Activated CD8-positive, alpha-beta T cell treated with anti-CD3 and anti-CD28 coated beads for 36 hours (primary cell): Measurements from ENCODE around the gene DEF6. TPM values are rescaled to one million over a fixed set of nuclear protein-coding genes. Genes with fewer than 3 reads are reported as not detected.

ENCODE experiments used
- ATAC-seq: fragments of 200-7000 bp; cut with Tn5 transposase; one replicate; pipeline ENCODE4 v1.10.0; 2021; ENCODE audit warnings: mild to moderate bottlenecking, moderate library complexity
- CTCF ChIA-PET: fragments of 350-600 bp; sonication (Branson Sonifier 250); formaldehyde crosslinking; loops from one replicate; lab custom pipeline; 2021; ENCODE audit warnings: antibody characterized with exemption; lab: Charles Lee
- POLR2A ChIA-PET: fragments of 350-600 bp; sonication (Branson Sonifier 250); formaldehyde crosslinking; loops from one replicate; lab custom pipeline; 2021; ENCODE audit warnings: antibody characterized with exemption; lab: Charles Lee
- DNase-seq: peaks from one replicate; pipeline ENCODE4 v3.0.0-alpha.2; 2020
- H3K27ac Mint-ChIP-seq: one replicate; pipeline ENCODE4 v1.8.0; 2021; ENCODE audit warnings: mild to moderate bottlenecking, mixed read lengths
- H3K27me3 Mint-ChIP-seq: one replicate; pipeline ENCODE4 v1.8.0; 2021; ENCODE audit warnings: mixed read lengths
- H3K36me3 Mint-ChIP-seq: one replicate; pipeline ENCODE4 v1.8.0; 2021; ENCODE audit warnings: low read depth, mixed read lengths
- H3K4me1 Mint-ChIP-seq: one replicate; pipeline ENCODE4 v1.8.0; 2021; ENCODE audit warnings: low read depth, mixed read lengths
- H3K4me3 Mint-ChIP-seq: one replicate; pipeline ENCODE4 v1.8.0; 2021; ENCODE audit warnings: mild to moderate bottlenecking, moderate library complexity, mixed read lengths
- H3K9me3 Mint-ChIP-seq: one replicate; pipeline ENCODE4 v1.8.0; 2021; ENCODE audit warnings: mixed read lengths
- CTCF ChIP-seq: fragments of 200-600 bp; IDR thresholded peaks from one replicate; pipeline ENCODE4 v1.8.0; 2022; ENCODE audit warnings: antibody characterized with exemption, mild to moderate bottlenecking
- intact Hi-C: fragments of 100-400 bp; cut with micrococcal nuclease; formaldehyde crosslinking; loops from one replicate; pipeline ENCODE4 v1.10.0; 2022
- total RNA-seq, 2 experiments: library from RNA; stranded (reverse); gene quantifications; one replicate each; pipeline ENCODE4 v1.2.3, GENCODE V29; 2021

DEF6 gene
- total RNA-seq, 2 experiments from 2014 or later, result 97.1 to 99.1 TPM

DNA sequence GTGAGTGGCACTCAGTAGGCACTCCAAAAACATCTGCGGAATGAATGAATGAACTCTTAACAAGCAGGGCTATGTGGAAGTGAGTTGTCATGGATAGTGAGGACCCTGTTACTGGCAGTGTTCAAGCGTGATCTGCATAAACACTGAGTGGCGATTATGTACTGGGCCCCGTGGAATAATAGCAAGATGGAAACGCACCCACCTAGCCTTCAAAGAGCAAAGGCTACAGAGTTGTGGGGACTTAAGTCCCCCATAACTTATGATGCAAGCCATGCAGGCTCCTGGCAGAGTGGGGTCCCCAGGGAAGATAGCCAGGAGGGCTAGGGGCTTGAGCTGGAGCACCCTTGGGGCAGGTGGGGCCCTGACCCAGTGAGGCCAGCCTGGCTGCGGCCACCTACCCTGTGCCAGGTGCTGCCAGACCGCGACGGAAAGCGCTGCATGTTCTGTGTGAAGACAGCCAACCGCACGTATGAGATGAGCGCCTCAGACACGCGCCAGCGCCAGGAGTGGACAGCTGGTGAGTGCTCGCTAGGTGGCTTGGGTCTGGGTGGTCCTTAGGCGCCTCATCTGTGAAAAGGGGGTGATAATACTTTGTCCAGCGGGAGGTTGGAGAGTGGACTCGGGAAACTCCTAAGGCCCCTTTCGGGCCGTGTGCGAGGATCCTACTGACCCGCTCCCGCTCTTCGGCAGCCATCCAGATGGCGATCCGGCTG lies 20.0 kb downstream of the DEF6 start:
- Mint-ChIP-seq H3K4me1 (peaks cover 42% of the 10 kb centered on the region), H3K27ac (peak overlapping the region; percentile 43), H3K4me3 (no peak overlapping the region), H3K27me3 (no peaks in the 10 kb centered on the region), H3K36me3 (peaks cover 73% of the 10 kb centered on the region), H3K9me3 (no peaks in the 10 kb centered on the region)
- DNase-seq (no peak), ATAC-seq (no peak)
- intact Hi-C loops, result no loop called here
- POLR2A ChIA-PET, result interaction anchor here (0.9 kb wide), 1 partner anchor 15 kb away, joined by 3 read pairs; no protein-coding TSS in a partner anchor
- CTCF ChIA-PET, result interaction anchor here (1.5 to 16.8 kb wide), 3 partner anchors 11 to 19 kb away, joined by 5 to 241 read pairs (median 11); partner anchors contain the start of gene DEF6
- no peak for TF ChIP-seq CTCF

DNA sequence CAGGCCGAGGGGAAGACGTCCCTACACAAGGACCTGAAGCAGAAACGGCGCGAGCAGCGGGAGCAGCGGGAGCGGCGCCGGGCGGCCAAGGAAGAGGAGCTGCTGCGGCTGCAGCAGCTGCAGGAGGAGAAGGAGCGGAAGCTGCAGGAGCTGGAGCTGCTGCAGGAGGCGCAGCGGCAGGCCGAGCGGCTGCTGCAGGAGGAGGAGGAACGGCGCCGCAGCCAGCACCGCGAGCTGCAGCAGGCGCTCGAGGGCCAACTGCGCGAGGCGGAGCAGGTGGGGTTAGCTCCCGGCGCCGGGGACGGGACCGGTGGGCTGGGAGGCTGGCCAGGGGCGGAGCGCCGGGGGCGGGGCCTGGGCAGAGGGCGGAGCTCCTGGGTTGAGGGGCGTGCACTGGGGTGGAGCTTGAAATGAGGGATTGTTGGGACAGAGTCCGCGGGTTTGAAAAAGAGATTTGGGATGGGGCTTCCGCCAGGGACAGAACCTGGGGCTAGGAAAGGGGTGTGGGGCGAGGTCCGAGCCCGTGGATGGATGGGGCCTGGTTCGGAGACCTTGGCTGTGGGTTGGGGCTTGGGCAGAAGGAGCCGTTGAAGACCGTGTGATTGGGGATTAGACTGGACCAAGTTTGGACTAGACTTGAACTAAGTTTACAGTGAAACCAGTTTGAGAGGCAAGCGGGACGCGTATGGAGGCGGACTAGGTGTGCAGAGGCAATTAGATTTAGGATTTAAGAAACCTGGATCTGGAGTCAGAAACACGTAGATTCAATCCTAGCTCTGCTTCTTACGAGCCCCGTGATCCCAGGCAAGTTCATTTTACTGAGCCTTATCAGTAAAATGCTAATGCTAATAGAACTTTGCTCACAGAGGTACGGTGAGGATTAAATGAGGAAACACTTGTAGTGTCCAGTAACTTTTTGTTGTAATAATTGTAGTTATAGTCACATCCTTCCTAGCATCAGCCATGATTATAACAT lies 20.9 kb downstream of the DEF6 start:
- H3K4me3 Mint-ChIP-seq, result no peak overlapping the region
- DNase-seq (no peak), ATAC-seq (no peak)
- peaks cover 35% of the 10 kb centered on the region for H3K4me1 Mint-ChIP-seq
- H3K27ac Mint-ChIP-seq, result no peak overlapping the region
- CTCF ChIA-PET, result interaction anchor here (2.4 to 16.8 kb wide), 3 partner anchors 10 to 20 kb away, joined by 7 to 241 read pairs (median 11); partner anchors contain the start of gene DEF6
- no peaks in the 10 kb centered on the region for H3K27me3 Mint-ChIP-seq
- peaks cover 69% of the 10 kb centered on the region for H3K36me3 Mint-ChIP-seq
- TF ChIP-seq CTCF, result no peak
- POLR2A ChIA-PET, result interaction anchor here (0.6 to 1.6 kb wide), 4 partner anchors 10 to 38 kb away, joined by 3 to 5 read pairs (median 4); no protein-coding TSS in a partner anchor
- intact Hi-C loops, result no loop called here
- no peaks in the 10 kb centered on the region for H3K9me3 Mint-ChIP-seq

- Mint-ChIP-seq H3K4me3 (no peak overlapping the region), H3K4me1 (peaks cover 27% of the 10 kb centered on the region), H3K27ac (no peak overlapping the region), H3K9me3 (no peaks in the 10 kb centered on the region), H3K27me3 (no peaks in the 10 kb centered on the region), H3K36me3 (peaks cover 63% of the 10 kb centered on the region)
- intact Hi-C loops, result no loop called here
- no peak for DNase-seq
- ChIA-PET CTCF (interaction anchor here (1.9 to 16.8 kb wide), 4 partner anchors 9 to 148 kb away, joined by 7 to 241 read pairs (median 9); partner anchors contain the start of gene DEF6), POLR2A (interaction anchor here (0.5 to 1.8 kb wide), 10 partner anchors 9 to 152 kb away, joined by 3 to 8 read pairs (median 4); partner anchors contain the start of genes DEF6, PPARD, RPL10A and ZNF76)
- no peak for TF ChIP-seq CTCF
- ATAC-seq, result no peak
Measured at GRCh38 chr6:35319346-35320030, 21.9 kb downstream of the DEF6 start.

- ATAC-seq, result no peak
- no peak for TF ChIP-seq CTCF
- Mint-ChIP-seq H3K9me3 (no peaks in the 10 kb centered on the region), H3K27ac (no peak overlapping the region), H3K4me3 (no peak overlapping the region), H3K4me1 (peaks cover 21% of the 10 kb centered on the region), H3K36me3 (peaks cover 62% of the 10 kb centered on the region), H3K27me3 (no peaks in the 10 kb centered on the region)
- POLR2A ChIA-PET, result interaction anchor here (0.5 to 1.8 kb wide), 10 partner anchors 9 to 151 kb away, joined by 3 to 8 read pairs (median 4); partner anchors contain the start of genes DEF6, PPARD, RPL10A and ZNF76
- intact Hi-C loops, result no loop called here
- no peak for DNase-seq
- CTCF ChIA-PET, result interaction anchor here (1.9 to 16.8 kb wide), 4 partner anchors 8 to 148 kb away, joined by 7 to 241 read pairs (median 9); partner anchors contain the start of gene DEF6
Measured at GRCh38 chr6:35320031-35320410, 22.4 kb downstream of the DEF6 start.
